Activated CD4-positive, alpha-beta T cell treated with anti-CD3 and anti-CD28 coated beads, Interleukin-2, amount 50 U/mL, for 16 hours (primary cell): ENCODE measurements around the gene GLIS2.
"Not testable (repeated sequence)": the region's sequence is repeated elsewhere in the genome, so short reads cannot be mapped to it uniquely, and the experiment has no call there.

Experiments used
- DNase-seq: peaks from one replicate; pipeline ENCODE4 v3.0.0-alpha.2; 2020

The GLIS2 gene

DNA sequence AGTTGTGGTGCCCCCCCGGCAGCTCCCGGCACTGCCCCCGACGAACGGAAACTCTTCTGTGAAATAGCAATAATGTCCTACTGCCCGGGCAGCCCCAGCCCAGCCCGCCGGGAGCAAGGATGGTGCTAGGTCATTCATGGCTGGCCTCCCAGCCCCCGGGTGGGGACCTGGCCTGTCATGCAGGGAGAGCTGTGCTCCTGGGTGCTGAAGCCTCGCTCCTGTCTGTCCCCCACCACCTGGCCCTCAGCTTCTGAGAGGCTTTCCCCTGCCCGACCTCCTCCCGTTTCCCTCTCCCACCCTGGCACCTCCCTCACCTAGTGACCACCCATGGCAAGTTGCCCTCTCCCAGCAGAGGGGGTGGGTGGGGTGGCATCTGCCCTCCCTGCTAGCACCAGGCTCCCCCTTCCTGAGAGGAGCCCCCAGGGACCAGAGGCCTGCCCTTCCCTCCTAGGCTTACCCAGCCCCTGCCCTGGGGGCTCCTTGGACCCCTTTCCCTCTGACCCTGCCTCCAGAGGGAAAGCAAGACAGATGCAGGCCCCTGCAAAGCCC, 21.7 kb downstream of the GLIS2 start:
- no peak for DNase-seq

DNA sequence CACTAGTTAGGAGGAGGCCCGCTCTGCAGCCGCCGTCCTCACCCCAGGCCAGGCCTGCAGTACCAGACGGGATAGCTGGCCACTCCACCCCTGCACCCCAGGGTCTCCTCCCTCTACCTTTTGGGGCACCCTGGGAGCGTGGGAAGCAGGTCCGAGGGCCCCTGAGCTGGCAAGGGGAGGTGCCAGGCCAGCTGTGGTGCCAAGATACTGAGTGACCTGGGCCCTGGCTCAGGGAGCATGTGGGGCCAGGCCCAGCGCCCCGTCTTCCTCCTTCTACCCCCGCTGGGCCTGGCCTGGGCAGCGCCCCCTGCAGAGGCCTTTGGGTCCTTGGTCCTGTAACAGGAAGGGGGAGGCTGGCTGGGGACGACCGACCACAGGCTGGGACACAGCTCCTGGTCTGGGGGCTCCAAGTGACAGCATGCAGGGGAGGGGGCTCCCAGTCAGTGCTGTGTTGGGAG, 22.3 kb downstream of the GLIS2 start:
- no peak for DNase-seq

DNA sequence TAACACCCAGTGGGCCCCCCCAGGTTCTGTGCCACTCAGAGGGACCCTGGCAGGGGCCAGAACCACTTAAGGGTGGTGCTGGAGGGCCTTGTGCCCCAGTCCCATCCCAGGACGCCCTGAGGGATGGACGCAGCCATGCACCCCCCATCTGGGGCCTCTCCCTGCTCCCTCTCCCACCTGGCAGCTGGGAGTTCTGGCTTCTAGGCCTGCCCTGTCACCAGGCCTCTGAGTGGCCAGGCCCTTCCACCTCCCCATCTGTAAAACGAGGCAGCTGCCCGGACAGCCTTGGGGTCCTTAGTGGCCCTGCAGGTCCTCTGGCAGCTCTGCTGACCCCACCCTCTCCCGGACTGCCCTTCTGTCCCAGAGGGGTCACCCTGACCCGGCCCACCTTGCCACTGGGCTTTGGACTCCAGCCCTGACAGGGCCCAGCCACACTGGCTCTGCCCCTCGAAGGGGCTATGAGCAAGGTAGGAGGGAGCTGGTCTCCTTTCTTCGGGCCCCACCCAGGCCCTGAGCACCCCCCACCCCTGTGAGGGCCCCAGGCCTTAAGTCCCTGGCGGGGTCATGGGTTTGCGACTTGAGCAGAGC, 22.9 kb downstream of the GLIS2 start:
- DNase-seq = no peak

GRCh38 chr16:4339455-4339854, 23.6 kb downstream of the GLIS2 start:
- no peak for DNase-seq

GRCh38 chr16:4339909-4340308, 24.0 kb downstream of the GLIS2 start:
- no peak for DNase-seq

DNA sequence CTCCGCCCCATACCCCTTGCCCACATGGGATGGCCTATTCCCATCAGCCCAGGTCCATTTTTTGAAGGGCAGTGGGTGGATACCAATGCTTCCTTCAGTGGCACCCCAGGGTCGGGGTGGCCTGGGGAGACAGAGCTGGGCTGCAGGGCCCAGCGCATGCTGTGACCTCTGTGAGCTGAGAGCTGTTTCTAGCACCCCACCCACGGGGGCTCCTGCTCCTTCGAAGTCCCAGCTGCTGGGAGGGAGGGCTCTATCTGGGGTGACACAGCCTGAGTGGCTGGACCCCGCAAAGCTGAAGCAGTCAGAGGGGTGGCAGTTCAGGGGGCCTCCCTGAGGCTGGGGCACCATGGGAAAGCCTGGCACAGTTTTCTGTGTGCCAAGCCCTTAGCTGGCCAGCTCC, 24.6 kb downstream of the GLIS2 start:
- no peak for DNase-seq

- DNase-seq = no peak
These were observed 25.4 kb downstream of the GLIS2 start for GRCh38 chr16:4341250-4341649.

GRCh38 chr16:4342866-4343744, 27.2 kb downstream of the GLIS2 start:
- no peak for DNase-seq

- not testable (repeated sequence) for DNase-seq
These were observed 28.6 kb downstream of the GLIS2 start for GRCh38 chr16:4344300-4344982.

GRCh38 chr16:4344983-4345835, 29.3 kb downstream of the GLIS2 start:
- no peak for DNase-seq

- DNase-seq = no peak
These were observed 30.2 kb downstream of the GLIS2 start for GRCh38 chr16:4345836-4346781.

DNA sequence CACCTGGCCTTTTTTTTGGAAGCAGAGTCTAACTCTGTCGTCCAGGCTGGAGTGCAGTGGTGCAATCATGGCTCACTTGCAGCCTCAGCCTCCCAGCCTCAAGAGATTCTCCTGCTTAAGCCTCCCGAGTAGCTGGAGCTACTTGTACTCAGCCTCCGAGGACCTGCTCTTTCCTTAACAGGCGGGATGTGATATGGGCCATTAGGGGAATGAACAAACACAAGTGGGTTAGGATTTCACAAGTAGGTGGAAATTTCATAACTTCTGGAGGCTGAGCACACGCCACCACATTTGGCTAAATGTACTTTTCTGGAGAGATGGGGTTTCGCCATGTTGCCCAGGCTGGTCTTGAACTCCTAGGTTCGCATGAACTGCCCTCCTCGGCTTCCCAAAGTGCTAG, 31.1 kb downstream of the GLIS2 start:
- no peak for DNase-seq

- no peak for DNase-seq
These were observed 32.1 kb downstream of the GLIS2 start for GRCh38 chr16:4347765-4348509.

- no peak for DNase-seq
These were observed 33.5 kb downstream of the GLIS2 start for GRCh38 chr16:4349332-4349731.

GRCh38 chr16:4350365-4350786, 34.5 kb downstream of the GLIS2 start:
- DNase-seq = peak; percentile 30

DNA sequence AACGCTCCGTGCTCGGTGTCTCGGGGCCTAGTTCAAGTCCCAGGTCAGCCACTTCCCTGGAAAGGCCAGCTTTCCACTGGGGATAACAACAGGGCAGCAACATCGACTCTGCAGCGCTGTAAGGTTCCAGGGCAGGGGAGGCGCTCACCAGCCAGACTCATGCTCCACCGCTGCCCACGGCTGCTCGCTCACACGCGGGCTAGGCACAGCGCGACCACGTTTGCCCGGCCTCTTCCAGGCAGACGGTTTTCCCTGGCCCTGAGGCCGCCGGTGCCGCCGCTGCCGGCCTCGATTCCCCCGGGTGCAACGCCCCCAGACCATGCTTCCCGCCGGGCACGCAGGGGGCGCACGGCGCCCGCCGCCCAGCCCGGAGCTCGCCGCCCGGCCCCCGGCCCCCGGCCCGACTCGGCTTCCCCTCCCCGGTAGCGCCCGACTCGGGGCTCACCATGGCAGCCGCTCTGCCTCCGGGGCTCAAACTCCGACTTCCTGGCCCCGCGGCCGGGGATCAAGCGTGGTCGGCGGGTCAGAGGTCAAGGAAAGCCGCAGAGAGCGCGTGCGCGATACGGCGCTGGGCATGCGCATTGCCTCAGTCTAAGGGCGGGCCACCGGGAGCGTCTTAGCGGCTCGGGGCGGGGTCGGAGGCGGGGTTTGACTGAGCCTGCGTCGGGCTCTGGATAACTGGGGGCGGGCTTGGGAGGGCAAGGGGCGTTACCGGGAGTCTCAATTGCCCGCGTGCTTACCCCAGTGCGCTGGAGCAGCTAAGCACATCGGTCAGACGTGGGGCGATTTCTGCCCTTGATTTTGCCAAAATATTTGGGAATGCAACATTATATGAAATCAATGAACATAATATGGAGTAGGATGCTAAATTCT, 35.2 kb downstream of the GLIS2 start, which contains the start of gene PAM16:
PAM16 (minus strand) TSS at position 535 of the 873 bp plus-strand sequence; CDS start at position 448, 87 bp downstream.
- peak; percentile 99 for DNase-seq

DNA sequence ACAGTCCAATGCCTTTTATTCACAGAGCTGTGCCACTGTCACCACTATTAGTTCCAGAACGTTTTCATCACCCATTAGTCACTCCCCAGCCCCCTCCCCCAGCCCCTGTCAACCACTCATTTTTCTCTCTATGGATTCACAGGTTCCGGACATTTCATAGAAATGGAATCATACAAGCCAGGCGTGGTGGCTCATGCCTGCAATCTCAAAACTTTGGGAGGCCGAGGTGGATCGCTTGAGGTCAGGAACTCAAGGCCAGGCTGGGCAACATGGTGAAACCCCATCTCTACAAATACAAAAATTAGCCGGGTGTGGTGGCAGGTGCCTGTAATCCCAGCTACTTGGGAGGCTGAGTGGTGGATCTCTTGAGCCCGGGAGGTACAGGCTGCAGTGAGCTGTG, 36.0 kb downstream of the GLIS2 start:
- DNase-seq = no peak

DNA sequence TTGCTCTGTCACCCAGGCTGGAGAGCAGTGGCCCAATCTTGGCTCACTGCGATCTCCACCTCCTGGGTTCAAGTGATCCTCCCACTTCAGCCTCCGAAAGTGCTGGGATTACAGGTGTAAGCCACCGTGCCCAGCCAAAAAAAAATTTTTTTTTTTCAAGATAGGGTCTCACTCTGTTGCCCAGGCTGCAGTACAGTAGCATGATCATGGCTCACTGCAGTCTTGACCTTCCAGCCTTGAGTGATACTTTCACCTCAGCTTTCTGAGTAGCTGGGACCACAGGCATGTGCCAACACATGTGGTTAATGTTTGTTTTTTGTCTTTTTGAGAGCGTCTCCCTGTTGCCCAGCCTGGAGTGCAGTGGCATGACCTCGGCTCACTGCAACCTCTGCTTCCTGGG, 37.0 kb downstream of the GLIS2 start:
- DNase-seq = no peak

DNA sequence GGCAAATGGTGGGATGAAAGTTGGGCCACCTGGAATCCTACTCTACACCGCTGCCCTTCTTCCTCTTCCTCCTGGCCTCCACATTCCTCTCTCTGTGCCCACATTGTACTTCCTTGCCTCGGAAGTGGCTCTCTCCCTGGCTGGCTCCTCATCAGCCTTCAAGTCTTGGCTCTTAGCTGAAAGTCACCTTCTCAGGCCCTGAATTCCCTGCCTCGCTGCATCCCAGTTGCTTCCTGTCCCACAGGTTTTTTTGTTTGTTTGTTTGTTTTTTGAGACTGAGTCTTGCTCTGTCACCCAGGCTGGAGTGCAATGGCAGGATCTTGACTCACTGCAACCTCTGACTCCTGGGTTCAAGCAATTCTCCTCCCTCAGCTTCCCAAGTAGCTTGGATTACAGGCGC, 37.8 kb downstream of the GLIS2 start:
- no peak for DNase-seq
